ENCODE results near the gene C1QTNF12.

DNA sequence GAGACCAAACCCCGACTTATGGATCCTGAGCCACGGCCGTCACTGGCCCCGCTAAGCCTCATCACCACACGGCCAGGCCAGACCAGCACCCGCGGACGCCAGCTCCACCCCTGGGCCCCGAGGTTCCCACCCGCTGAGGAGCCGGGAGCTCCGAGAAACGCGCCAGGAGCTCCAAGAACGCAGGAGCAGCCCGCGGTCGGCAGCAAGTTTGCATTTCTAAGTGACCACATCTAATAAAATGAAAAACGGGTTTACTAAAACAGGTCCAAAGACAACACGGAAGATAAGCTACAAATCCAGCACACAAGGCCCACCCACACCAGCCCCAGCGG is 8.1 kb upstream of the C1QTNF12 start:
- TF ChIP-seq, protein P1, sequence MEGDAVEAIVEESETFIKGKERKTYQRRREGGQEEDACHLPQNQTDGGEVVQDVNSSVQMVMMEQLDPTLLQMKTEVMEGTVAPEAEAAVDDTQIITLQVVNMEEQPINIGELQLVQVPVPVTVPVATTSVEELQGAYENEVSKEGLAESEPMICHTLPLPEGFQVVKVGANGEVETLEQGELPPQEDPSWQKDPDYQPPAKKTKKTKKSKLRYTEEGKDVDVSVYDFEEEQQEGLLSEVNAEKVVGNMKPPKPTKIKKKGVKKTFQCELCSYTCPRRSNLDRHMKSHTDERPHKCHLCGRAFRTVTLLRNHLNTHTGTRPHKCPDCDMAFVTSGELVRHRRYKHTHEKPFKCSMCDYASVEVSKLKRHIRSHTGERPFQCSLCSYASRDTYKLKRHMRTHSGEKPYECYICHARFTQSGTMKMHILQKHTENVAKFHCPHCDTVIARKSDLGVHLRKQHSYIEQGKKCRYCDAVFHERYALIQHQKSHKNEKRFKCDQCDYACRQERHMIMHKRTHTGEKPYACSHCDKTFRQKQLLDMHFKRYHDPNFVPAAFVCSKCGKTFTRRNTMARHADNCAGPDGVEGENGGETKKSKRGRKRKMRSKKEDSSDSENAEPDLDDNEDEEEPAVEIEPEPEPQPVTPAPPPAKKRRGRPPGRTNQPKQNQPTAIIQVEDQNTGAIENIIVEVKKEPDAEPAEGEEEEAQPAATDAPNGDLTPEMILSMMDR (conservative IDR thresholded peaks at IDR 0.05; ENCODE audit: low read length): no peak
- no peak for TF ChIP-seq EZH2phosphoT487 (IDR thresholded peaks at IDR 0.05; ENCODE audit: borderline replicate concordance, low read depth, low read length)

All from OCI-LY7 (cell line).